DOHH2 (cell line): ENCODE results near the gene DPP6.
"Not testable (repeated sequence)": the region's sequence is repeated elsewhere in the genome, so short reads cannot be mapped to it uniquely, and the experiment has no call there.

Source experiments
- H3F3A ChIP-seq: fragments of 200-600 bp; sonication (generic), shearing (Covaris generic); 2 replicates; pipeline ENCODE4 v1.6.0; 2016; ENCODE audit warnings: antibody characterized with exemption, mild to moderate bottlenecking; ENCODE audit not compliant: control insufficient read depth, insufficient read depth
- H3K27ac ChIP-seq: fragments of 200-600 bp; sonication (generic); 2 replicates; pipeline ENCODE4 v1.5.1; 2014; ENCODE audit warnings: low read depth, mild to moderate bottlenecking, low read length, moderate library complexity
- H3K27me3 ChIP-seq: fragments of 200-600 bp; sonication (generic); 2 replicates; pipeline ENCODE4 v1.6.1; 2014; ENCODE audit warnings: mild to moderate bottlenecking, low read length, mixed read lengths; ENCODE audit not compliant: control insufficient read depth
- H3K36me3 ChIP-seq: fragments of 200-600 bp; sonication (generic); 2 replicates; pipeline ENCODE4 v1.6.1; 2014; ENCODE audit warnings: mild to moderate bottlenecking, low read length, moderate library complexity, mixed read lengths; ENCODE audit not compliant: control insufficient read depth
- H3K4me1 ChIP-seq: fragments of 200-600 bp; sonication (generic); 2 replicates; pipeline ENCODE4 v1.6.1; 2014; ENCODE audit warnings: mild to moderate bottlenecking, low read length, mixed read lengths; ENCODE audit not compliant: control insufficient read depth
- H3K4me2 ChIP-seq: fragments of 200-600 bp; sonication (generic); 2 replicates; pipeline ENCODE4 v1.6.0; 2014; ENCODE audit warnings: mild to moderate bottlenecking, low read length, moderate library complexity
- H3K4me3 ChIP-seq: fragments of 200-600 bp; sonication (generic); 2 replicates; pipeline ENCODE4 v1.5.1; 2014; ENCODE audit warnings: mild to moderate bottlenecking, low read length, mixed read lengths
- H3K79me2 ChIP-seq: fragments of 200-600 bp; sonication (generic); 2 replicates; pipeline ENCODE4 v1.6.1; 2014; ENCODE audit warnings: mild to moderate bottlenecking, low read length, mixed read lengths; ENCODE audit not compliant: control insufficient read depth
- H3K9me2 ChIP-seq: fragments of 200-600 bp; sonication (generic); replicated peaks from 2 replicates; pipeline ENCODE4 v1.6.1; 2014; ENCODE audit warnings: mild to moderate bottlenecking, low read length, mixed read lengths; ENCODE audit not compliant: control insufficient read depth
- H3K9me3 ChIP-seq: fragments of 200-600 bp; sonication (generic); 2 replicates; pipeline ENCODE4 v1.6.1; 2014; ENCODE audit warnings: antibody characterized with exemption, low read length, mixed read lengths; ENCODE audit not compliant: control insufficient read depth, insufficient read depth
- H4K20me1 ChIP-seq: fragments of 200-600 bp; sonication (generic); 2 replicates; pipeline ENCODE4 v1.6.0; 2014; ENCODE audit warnings: low read depth, mild to moderate bottlenecking, antibody characterized with exemption, low read length, moderate library complexity; ENCODE audit not compliant: control insufficient read depth, insufficient read depth
- CTCF ChIP-seq: fragments of 200-600 bp; sonication (generic); IDR thresholded peaks from one replicate; pipeline ENCODE4 v1.5.1; 2014; ENCODE audit warnings: antibody characterized with exemption, mild to moderate bottlenecking, low read depth, low read length; ENCODE audit not compliant: poor library complexity, severe bottlenecking
- EZH2phosphoT487 ChIP-seq: fragments of 200-600 bp; sonication (generic); IDR thresholded peaks from 2 replicates; pipeline ENCODE4 v1.6.1; 2017; ENCODE audit warnings: borderline replicate concordance, mild to moderate bottlenecking, antibody characterized with exemption, low read length, moderate library complexity, mixed read lengths

DPP6 gene

GRCh38 chr7:154918266-154918665 lies 866.1 kb downstream of the DPP6 start:
- Histone ChIP-seq H3F3A (no peaks in the 10 kb centered on the region), H3K9me2 (no peaks in the 10 kb centered on the region), H3K4me1 (0 out of 2 replicates have a peak, but pooled peaks cover 3% of the 10 kb centered on the region), H3K4me2 (no peak overlapping the region), H3K27me3 (peaks cover 18% of the 10 kb centered on the region), H3K4me3 (no peak overlapping the region), H3K9me3 (peaks cover 4% of the 10 kb centered on the region), H3K36me3 (no peaks in the 10 kb centered on the region), H3K79me2 (no peaks in the 10 kb centered on the region), H4K20me1 (no peaks in the 10 kb centered on the region), H3K27ac (no peak overlapping the region)
- TF ChIP-seq CTCF = no peak
- no peak for TF ChIP-seq EZH2phosphoT487

GRCh38 chr7:154918741-154919140 lies 866.5 kb downstream of the DPP6 start:
- Histone ChIP-seq H3K36me3 (no peaks in the 10 kb centered on the region), H3K27me3 (peaks cover 18% of the 10 kb centered on the region), H3K4me1 (0 out of 2 replicates have a peak, but pooled peaks cover 3% of the 10 kb centered on the region), H3F3A (no peaks in the 10 kb centered on the region), H3K79me2 (no peaks in the 10 kb centered on the region), H3K27ac (no peak overlapping the region), H3K4me2 (no peak overlapping the region), H3K9me3 (peaks cover 4% of the 10 kb centered on the region), H3K4me3 (no peak overlapping the region), H4K20me1 (no peaks in the 10 kb centered on the region), H3K9me2 (no peaks in the 10 kb centered on the region)
- no peak for TF ChIP-seq CTCF
- TF ChIP-seq EZH2phosphoT487 = no peak

- Histone ChIP-seq H3K79me2 (no peaks in the 10 kb centered on the region), H3K27me3 (peaks cover 10% of the 10 kb centered on the region), H3K4me1 (no peaks in the 10 kb centered on the region), H3K9me2 (no peaks in the 10 kb centered on the region), H3K36me3 (no peaks in the 10 kb centered on the region), H3F3A (no peaks in the 10 kb centered on the region), H4K20me1 (no peaks in the 10 kb centered on the region), H3K27ac (no peak overlapping the region), H3K4me2 (no peak overlapping the region), H3K4me3 (no peak overlapping the region), H3K9me3 (peaks cover 4% of the 10 kb centered on the region)
- TF ChIP-seq CTCF (no peak), EZH2phosphoT487 (no peak)
Observed at GRCh38 chr7:154919344-154920225, 867.4 kb downstream of the DPP6 start.

- not testable (repeated sequence) for H3K27me3 ChIP-seq, H3K4me2 ChIP-seq, H3K79me2 ChIP-seq, H3K27ac ChIP-seq, H3K4me3 ChIP-seq, H4K20me1 ChIP-seq, H3K36me3 ChIP-seq, H3K9me3 ChIP-seq, H3F3A ChIP-seq, H3K9me2 ChIP-seq, H3K4me1 ChIP-seq
Observed at GRCh38 chr7:154922472-154922871, 870.3 kb downstream of the DPP6 start.
